Ovary (tissue), 3 donors: ENCODE data around the gene OR1F1.

ENCODE experiments used
- CTCF ChIP-seq, 3 donors: fragments of 450-650 bp in 2 of 3; fragments of 200-600 bp in 1 of 3; IDR thresholded peaks; one replicate each; pipeline versions ENCODE4 v1.5.1 to v1.8.0; 2016 to 2022; ENCODE audit warnings: antibody characterized with exemption in 3 of 3, mild to moderate bottlenecking in 1 of 3
- EP300 ChIP-seq: sonication (generic); formaldehyde crosslinking; IDR thresholded peaks from one replicate; pipeline ENCODE4 v1.6.1; 2017; ENCODE audit warnings: antibody characterized with exemption
- POLR2A ChIP-seq: fragments of 450-650 bp; IDR thresholded peaks from one replicate; pipeline ENCODE4 v1.6.1; 2017; ENCODE audit warnings: antibody characterized with exemption, mild to moderate bottlenecking, moderate library complexity
- donor health status: DM: no; HTN: no; CAD: no.

- TF ChIP-seq CTCF (IDR thresholded peaks at IDR 0.05), result no peak
- no peak for TF ChIP-seq POLR2A
- no peak for TF ChIP-seq EP300
Measured at GRCh38 chr16:3183445-3184139, 4.4 kb upstream of the OR1F1 start.
